Transverse colon (tissue), 3 donors: ENCODE results near the gene GPR101.

ENCODE experiments used
- CTCF ChIP-seq, 5 experiments: fragments of 200-600 bp in 3 of 5; fragments of 450-650 bp in 2 of 5; sonication (generic) in 3 of 5; IDR thresholded peaks; 1 replicate in 2 of 5; 2 replicates in 3 of 5; pipeline ENCODE4 v1.5.1; 2016 to 2017; ENCODE audit warnings: antibody characterized with exemption in 5 of 5, inconsistent platforms in 3 of 5, mild to moderate bottlenecking in 2 of 5, moderate library complexity in 1 of 5
- EP300 ChIP-seq: sonication (generic); formaldehyde crosslinking; IDR thresholded peaks from one replicate; pipeline ENCODE4 v1.6.1; 2017; ENCODE audit warnings: antibody characterized with exemption, low read depth
- POLR2A ChIP-seq: fragments of 450-650 bp; IDR thresholded peaks from one replicate; pipeline ENCODE4 v1.6.1; 2016; ENCODE audit warnings: antibody characterized with exemption, mild to moderate bottlenecking, moderate library complexity

GRCh38 chrX:136999024-136999423 lies 34.8 kb downstream of the GPR101 start:
- TF ChIP-seq POLR2A (no peak), CTCF (IDR thresholded peaks at IDR 0.05) (no peak), EP300 (no peak)
